GM19463 (cell line): ENCODE results near the gene CEP72.

Experiments
- ATAC-seq: cut with Tn5 transposase; IDR thresholded peaks from one replicate; pipeline ENCODE4 v1.9.1; 2021; ENCODE audit warnings: mild to moderate bottlenecking, moderate library complexity; ENCODE audit not compliant: unreplicated experiment

Gene CEP72

GRCh38 chr5:634191-634590 is 22.1 kb downstream of the CEP72 start:
- ATAC-seq = no peak

- no peak for ATAC-seq
Observed at GRCh38 chr5:635306-636055, 23.3 kb downstream of the CEP72 start.

GRCh38 chr5:636951-637350 is 24.8 kb downstream of the CEP72 start:
- ATAC-seq = no peak

GRCh38 chr5:637581-638450 is 25.7 kb downstream of the CEP72 start:
- no peak for ATAC-seq

- no peak for ATAC-seq
Observed at GRCh38 chr5:638501-639252, 26.5 kb downstream of the CEP72 start.

- ATAC-seq = no peak
Observed at GRCh38 chr5:639253-639530, 27.1 kb downstream of the CEP72 start.

- ATAC-seq = no peak
Observed at GRCh38 chr5:639584-640213, 27.6 kb downstream of the CEP72 start.

- no peak for ATAC-seq
Observed at GRCh38 chr5:640461-641330, 28.6 kb downstream of the CEP72 start.

GRCh38 chr5:641331-641765 is 29.2 kb downstream of the CEP72 start:
- ATAC-seq = no peak

GRCh38 chr5:642481-642880 is 30.3 kb downstream of the CEP72 start:
- ATAC-seq = no peak

- peak; percentile 44 for ATAC-seq
Observed at GRCh38 chr5:643351-643801, 31.2 kb downstream of the CEP72 start.

GRCh38 chr5:643811-644271 is 31.7 kb downstream of the CEP72 start:
- ATAC-seq = peak; percentile 88

- no peak for ATAC-seq
Observed at GRCh38 chr5:644509-644908, 32.4 kb downstream of the CEP72 start.

- no peak for ATAC-seq
Observed at GRCh38 chr5:644971-645370, 32.8 kb downstream of the CEP72 start.

GRCh38 chr5:645421-645820 is 33.3 kb downstream of the CEP72 start:
- ATAC-seq = no peak

- ATAC-seq = no peak
Observed at GRCh38 chr5:646396-647201, 34.5 kb downstream of the CEP72 start.

GRCh38 chr5:647311-647710 is 35.2 kb downstream of the CEP72 start:
- no peak for ATAC-seq

GRCh38 chr5:647727-648126 is 35.6 kb downstream of the CEP72 start:
- no peak for ATAC-seq
